MM.1S (cell line): ENCODE results near the gene DRC7.

Experiments used
- DNase-seq: peaks from one replicate; pipeline ENCODE4 v3.0.0-alpha.2; 2015
- H2AFZ ChIP-seq: fragments of 300-600 bp; sonication (generic); 2 replicates; pipeline ENCODE4 v1.6.0; 2016; ENCODE audit warnings: antibody characterized with exemption, low read length
- H3F3A ChIP-seq: fragments of 300-600 bp; sonication (generic); 2 replicates; pipeline ENCODE4 v1.6.1; 2016; ENCODE audit warnings: mild to moderate bottlenecking, antibody characterized with exemption, low read length, moderate library complexity, mixed read lengths; ENCODE audit not compliant: insufficient read depth
- H3K27ac ChIP-seq: fragments of 300-600 bp; sonication (generic); 2 replicates; pipeline ENCODE4 v1.5.1; 2016; ENCODE audit warnings: mild to moderate bottlenecking, low read length
- H3K27me3 ChIP-seq: fragments of 300-600 bp; sonication (generic); replicated peaks from 2 replicates; pipeline ENCODE4 v1.6.0; 2016; ENCODE audit warnings: low read length; ENCODE audit not compliant: insufficient read depth
- H3K36me3 ChIP-seq: fragments of 300-600 bp; sonication (generic); replicated peaks from 2 replicates; pipeline ENCODE4 v1.6.1; 2016; ENCODE audit warnings: mild to moderate bottlenecking, low read length, mixed read lengths; ENCODE audit not compliant: insufficient read depth
- H3K4me1 ChIP-seq: fragments of 300-600 bp; sonication (generic); 2 replicates; pipeline ENCODE4 v1.6.1; 2016; ENCODE audit warnings: low read length, mixed read lengths
- H3K4me2 ChIP-seq: fragments of 300-600 bp; sonication (generic); 2 replicates; pipeline ENCODE4 v1.6.0; 2016; ENCODE audit warnings: low read depth, low read length
- H3K4me3 ChIP-seq: fragments of 300-600 bp; sonication (generic); 2 replicates; pipeline ENCODE4 v1.5.1; 2016; ENCODE audit warnings: low read length, mixed read lengths
- H3K79me2 ChIP-seq: fragments of 300-600 bp; sonication (generic); 2 replicates; pipeline ENCODE4 v1.6.1; 2016; ENCODE audit warnings: mixed run types, low read length, mixed read lengths
- H3K9ac ChIP-seq: fragments of 300-600 bp; sonication (generic); 2 replicates; pipeline ENCODE4 v1.6.1; 2016; ENCODE audit warnings: low read length, mixed read lengths
- H3K9me2 ChIP-seq: fragments of 300-600 bp; sonication (generic); replicated peaks from 2 replicates; pipeline ENCODE4 v1.6.1; 2016; ENCODE audit warnings: mild to moderate bottlenecking, low read length, mixed read lengths; ENCODE audit not compliant: insufficient read depth
- H3K9me3 ChIP-seq: fragments of 300-600 bp; sonication (generic); replicated peaks from 2 replicates; pipeline ENCODE4 v1.6.1; 2016; ENCODE audit warnings: mild to moderate bottlenecking, low read length, mixed read lengths; ENCODE audit not compliant: insufficient read depth
- H4K20me1 ChIP-seq: fragments of 300-600 bp; sonication (generic); 2 replicates; pipeline ENCODE4 v1.6.1; 2016; ENCODE audit warnings: mild to moderate bottlenecking, low read length, moderate library complexity, mixed read lengths; ENCODE audit not compliant: insufficient read depth
- CTCF ChIP-seq: fragments of 300-600 bp; sonication (generic); IDR thresholded peaks from 2 replicates; pipeline ENCODE4 v1.5.1; 2016; ENCODE audit warnings: antibody characterized with exemption, low read length, mixed read lengths
- EZH2 ChIP-seq: fragments of 300-600 bp; sonication (generic); optimal IDR thresholded peaks from 2 replicates; pipeline ENCODE3; 2017; ENCODE audit warnings: low read depth, mild to moderate bottlenecking, antibody characterized with exemption, low read length, mixed read lengths
- EZH2phosphoT487 ChIP-seq: fragments of 300-600 bp; sonication (generic); IDR thresholded peaks from 2 replicates; pipeline ENCODE4 v1.6.1; 2018; ENCODE audit warnings: antibody characterized with exemption, low read length

The DRC7 gene

GRCh38 chr16:57656342-57656955, 38.2 kb upstream of the DRC7 start:
- H3K4me3 ChIP-seq, result no peak overlapping the region
- TF ChIP-seq CTCF, result no peak
- TF ChIP-seq EZH2phosphoT487, result no peak
- no peak for TF ChIP-seq EZH2
- no peak overlapping the region for H2AFZ ChIP-seq
- H4K20me1 ChIP-seq, result no peaks in the 10 kb centered on the region
- H3K4me1 ChIP-seq, result no peaks in the 10 kb centered on the region
- no peaks in the 10 kb centered on the region for H3F3A ChIP-seq
- H3K27me3 ChIP-seq, result no peaks in the 10 kb centered on the region
- no peak for DNase-seq
- no peaks in the 10 kb centered on the region for H3K9me2 ChIP-seq
- H3K27ac ChIP-seq, result no peak overlapping the region
- H3K9ac ChIP-seq, result no peak overlapping the region
- H3K9me3 ChIP-seq, result no peaks in the 10 kb centered on the region
- no peaks in the 10 kb centered on the region for H3K79me2 ChIP-seq
- no peak overlapping the region for H3K4me2 ChIP-seq
- no peaks in the 10 kb centered on the region for H3K36me3 ChIP-seq

- no peak overlapping the region for H3K27ac ChIP-seq
- TF ChIP-seq EZH2, result no peak
- no peak for TF ChIP-seq CTCF
- TF ChIP-seq EZH2phosphoT487, result no peak
Measured at GRCh38 chr16:57657228-57657627, 37.4 kb upstream of the DRC7 start.

GRCh38 chr16:57658130-57658877, 36.3 kb upstream of the DRC7 start:
- no peak for TF ChIP-seq EZH2
- TF ChIP-seq CTCF, result no peak
- no peak for TF ChIP-seq EZH2phosphoT487
- no peak overlapping the region for H3K4me3 ChIP-seq
- H3K36me3 ChIP-seq, result no peaks in the 10 kb centered on the region

More at GRCh38 chr16:57657228-57657627, 37.4 kb upstream of the DRC7 start:
- Histone ChIP-seq H3K4me3 (no peak overlapping the region), H3F3A (no peaks in the 10 kb centered on the region), H3K27me3 (no peaks in the 10 kb centered on the region), H3K9me3 (no peaks in the 10 kb centered on the region), H3K9ac (no peak overlapping the region), H3K9me2 (no peaks in the 10 kb centered on the region), H3K79me2 (no peaks in the 10 kb centered on the region), H3K4me2 (no peak overlapping the region), H3K4me1 (no peaks in the 10 kb centered on the region), H4K20me1 (no peaks in the 10 kb centered on the region), H2AFZ (no peak overlapping the region), H3K36me3 (no peaks in the 10 kb centered on the region)
- DNase-seq, result no peak

More at GRCh38 chr16:57658130-57658877, 36.3 kb upstream of the DRC7 start:
- Histone ChIP-seq H3K27me3 (no peaks in the 10 kb centered on the region), H3K79me2 (no peaks in the 10 kb centered on the region), H3F3A (no peaks in the 10 kb centered on the region), H3K9me3 (no peaks in the 10 kb centered on the region), H4K20me1 (no peaks in the 10 kb centered on the region), H3K27ac (no peak overlapping the region), H3K4me1 (no peaks in the 10 kb centered on the region), H3K9ac (no peak overlapping the region), H3K4me2 (no peak overlapping the region), H3K9me2 (no peaks in the 10 kb centered on the region), H2AFZ (no peak overlapping the region)
- DNase-seq, result no peak
